Mucosa of descending colon (tissue), 3 donors: ENCODE data around the gene GLT1D1. TPM values are rescaled to one million over a fixed set of nuclear protein-coding genes. Genes with fewer than 3 reads are reported as not detected.

ENCODE experiments used
- ATAC-seq: fragments of 200-7000 bp; cut with Tn5 transposase; one replicate; pipeline ENCODE4 v1.9.1; 2020; ENCODE audit warnings: mild to moderate bottlenecking, moderate library complexity
- DNase-seq, 3 donors: peaks; one replicate each; pipeline ENCODE4 v3.0.0-alpha.2; 2020
- H3K36me3 ChIP-seq: fragments of 200-600 bp; one replicate; pipeline ENCODE4 v1.8.0; 2021; ENCODE audit warnings: low read depth, mild to moderate bottlenecking
- H3K4me1 ChIP-seq: fragments of 200-600 bp; one replicate; pipeline ENCODE4 v1.8.0; 2021; ENCODE audit warnings: low read depth, mild to moderate bottlenecking
- H3K4me3 ChIP-seq: fragments of 200-600 bp; one replicate; pipeline ENCODE4 v1.8.0; 2021; ENCODE audit warnings: mild to moderate bottlenecking
- H3K9me3 ChIP-seq: fragments of 200-600 bp; one replicate; pipeline ENCODE4 v1.8.0; 2021; ENCODE audit warnings: mild to moderate bottlenecking
- intact Hi-C, 2 donors: fragments of 100-400 bp; cut with DNase I in 1 of 2; cut with micrococcal nuclease in 1 of 2; formaldehyde crosslinking; loops; one replicate each; pipeline versions ENCODE4 v1.11.0 to v1.11.1; 2022; cut with DNase I, micrococcal nuclease
- total RNA-seq, 3 donors: library from RNA; stranded (reverse); fragmentation: NEBNext Ultra II Directional in 2 of 3; extraction: Animal tissue kit (Norgen Biotek cat#: 25700) in 2 of 3; gene quantifications; one replicate each; pipeline versions ENCODE4 v1.2.1 to v1.2.4, GENCODE V29; 2021 to 2023
- TF ChIP-seq, protein P1 (sequence below): fragments of 200-600 bp; IDR thresholded peaks from one replicate; pipeline ENCODE4 v1.8.0; 2022; ENCODE audit warnings: antibody characterized with exemption, mild to moderate bottlenecking
- donor health status: DM: no; HTN: no; CAD: no; lungs with moderate emphysema.
- donor health status: DM: no; HTN: no; CAD: no.
- donor health status: DM: no; HTN: yes; CAD: no.

GLT1D1 gene
- total RNA-seq, 3 donors from 2014 or later = 0.65 to 0.73 TPM; not detected in 1

GRCh38 chr12:128823916-128824839 lies 29.1 kb upstream of the GLT1D1 start, which contains the start of gene SLC15A4:
TSS of gene SLC15A4 (minus strand) at chr12:128823958. CDS start at chr12:128823943, 15 bp downstream.
- ATAC-seq (peak; percentile 98), DNase-seq (peak; percentile 98 to 99 (median 99))
- peaks cover 17% of the 10 kb centered on the region for H3K4me1 ChIP-seq

GRCh38 chr12:128825835-128826234 lies 27.4 kb upstream of the GLT1D1 start:
- Histone ChIP-seq H3K9me3 (no peaks in the 10 kb centered on the region), H3K4me3 (no peak overlapping the region), H3K4me1 (peaks cover 17% of the 10 kb centered on the region), H3K36me3 (no peaks in the 10 kb centered on the region)
- intact Hi-C loops = no loop called here
- ATAC-seq = no peak
- TF ChIP-seq, protein P1, sequence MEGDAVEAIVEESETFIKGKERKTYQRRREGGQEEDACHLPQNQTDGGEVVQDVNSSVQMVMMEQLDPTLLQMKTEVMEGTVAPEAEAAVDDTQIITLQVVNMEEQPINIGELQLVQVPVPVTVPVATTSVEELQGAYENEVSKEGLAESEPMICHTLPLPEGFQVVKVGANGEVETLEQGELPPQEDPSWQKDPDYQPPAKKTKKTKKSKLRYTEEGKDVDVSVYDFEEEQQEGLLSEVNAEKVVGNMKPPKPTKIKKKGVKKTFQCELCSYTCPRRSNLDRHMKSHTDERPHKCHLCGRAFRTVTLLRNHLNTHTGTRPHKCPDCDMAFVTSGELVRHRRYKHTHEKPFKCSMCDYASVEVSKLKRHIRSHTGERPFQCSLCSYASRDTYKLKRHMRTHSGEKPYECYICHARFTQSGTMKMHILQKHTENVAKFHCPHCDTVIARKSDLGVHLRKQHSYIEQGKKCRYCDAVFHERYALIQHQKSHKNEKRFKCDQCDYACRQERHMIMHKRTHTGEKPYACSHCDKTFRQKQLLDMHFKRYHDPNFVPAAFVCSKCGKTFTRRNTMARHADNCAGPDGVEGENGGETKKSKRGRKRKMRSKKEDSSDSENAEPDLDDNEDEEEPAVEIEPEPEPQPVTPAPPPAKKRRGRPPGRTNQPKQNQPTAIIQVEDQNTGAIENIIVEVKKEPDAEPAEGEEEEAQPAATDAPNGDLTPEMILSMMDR = no peak
- no peak for DNase-seq

More at GRCh38 chr12:128823916-128824839, 29.1 kb upstream of the GLT1D1 start, which contains the start of gene SLC15A4:
- Histone ChIP-seq H3K36me3 (no peaks in the 10 kb centered on the region), H3K4me3 (peak within 1 kb of the TSS; percentile 74), H3K9me3 (no peaks in the 10 kb centered on the region)
- intact Hi-C loops = no loop called here
- TF ChIP-seq, protein P1 = no peak

- peaks cover 4% of the 10 kb centered on the region for H3K4me1 ChIP-seq
- intact Hi-C loops = no loop called here
- no peak for DNase-seq
- no peaks in the 10 kb centered on the region for H3K9me3 ChIP-seq
- TF ChIP-seq, protein P1 = no peak
- ATAC-seq = no peak
- no peak overlapping the region for H3K4me3 ChIP-seq
- no peaks in the 10 kb centered on the region for H3K36me3 ChIP-seq
Measured at GRCh38 chr12:128827724-128828123, 25.6 kb upstream of the GLT1D1 start.

- intact Hi-C loops = no loop called here
Measured at GRCh38 chr12:128829861-128830504, 23.3 kb upstream of the GLT1D1 start.

DNA sequence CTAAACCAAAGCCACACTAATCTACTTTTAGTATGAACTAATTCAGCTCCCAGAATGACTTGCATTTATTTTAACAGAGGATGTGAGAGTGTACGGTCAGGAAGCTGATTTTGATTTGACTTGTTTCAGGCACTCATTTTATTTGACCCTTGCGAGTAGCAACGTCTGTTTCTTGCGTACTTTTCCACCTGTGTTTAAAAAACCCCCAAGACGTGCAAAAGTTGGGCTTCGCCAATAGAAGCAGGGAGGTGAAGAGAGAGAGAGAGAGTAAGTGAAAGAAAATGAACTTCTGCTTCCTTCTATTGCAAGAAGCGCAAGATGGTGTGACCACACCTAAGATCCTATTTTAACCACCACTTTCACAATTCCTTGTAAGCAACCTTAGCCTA lies 22.8 kb upstream of the GLT1D1 start:
- ATAC-seq (no peak), DNase-seq (no peak)
- Histone ChIP-seq H3K9me3 (no peaks in the 10 kb centered on the region), H3K36me3 (no peaks in the 10 kb centered on the region), H3K4me1 (no peaks in the 10 kb centered on the region), H3K4me3 (no peak overlapping the region)
- intact Hi-C loops = no loop called here
- TF ChIP-seq, protein P1 = no peak

More at GRCh38 chr12:128829861-128830504, 23.3 kb upstream of the GLT1D1 start:
- H3K9me3 ChIP-seq = no peaks in the 10 kb centered on the region
- no peaks in the 10 kb centered on the region for H3K36me3 ChIP-seq
- DNase-seq (no peak), ATAC-seq (peak; percentile 82)
- TF ChIP-seq, protein P1 = no peak
- no peaks in the 10 kb centered on the region for H3K4me1 ChIP-seq
- no peak overlapping the region for H3K4me3 ChIP-seq
